Epithelial cell of prostate (primary cell): ENCODE measurements around the gene EHHADH.
"Not testable (repeated sequence)": the region's sequence is repeated elsewhere in the genome, so short reads cannot be mapped to it uniquely, and the experiment has no call there.

Source experiments
- DNase-seq: peaks from one replicate; pipeline ENCODE4 v3.0.0-alpha.2; 2011; ENCODE audit warnings: low read depth, low spot score
- H3K27ac ChIP-seq: fragments of 450-650 bp; 2 replicates; pipeline ENCODE4 v1.5.1; 2017; ENCODE audit warnings: mild to moderate bottlenecking

The EHHADH gene

GRCh38 chr3:185254799-185255198 is 950 bp upstream of the EHHADH start:
- no peak for DNase-seq
- no peak overlapping the region for H3K27ac ChIP-seq

GRCh38 chr3:185253133-185253532 is 716 bp downstream of the EHHADH start:
- H3K27ac ChIP-seq, DNase-seq: not testable (repeated sequence)

GRCh38 chr3:185251272-185251671 is 2.6 kb downstream of the EHHADH start:
- H3K27ac ChIP-seq: no peak overlapping the region
- DNase-seq: no peak

- no peak for DNase-seq
- no peak overlapping the region for H3K27ac ChIP-seq
Observed at GRCh38 chr3:185250653-185251052, 3.2 kb downstream of the EHHADH start.

- DNase-seq: no peak
- no peak overlapping the region for H3K27ac ChIP-seq
Observed at GRCh38 chr3:185250247-185250646, 3.6 kb downstream of the EHHADH start.

GRCh38 chr3:185242642-185243041 is 11.2 kb downstream of the EHHADH start:
- H3K27ac ChIP-seq: no peak overlapping the region
- no peak for DNase-seq

- no peak overlapping the region for H3K27ac ChIP-seq
- no peak for DNase-seq
Observed at GRCh38 chr3:185236969-185237368, 16.9 kb downstream of the EHHADH start.

- no peak for DNase-seq
Observed at GRCh38 chr3:185233328-185233727, 20.5 kb downstream of the EHHADH start.

GRCh38 chr3:185226526-185226925 is 27.3 kb downstream of the EHHADH start:
- DNase-seq, H3K27ac ChIP-seq: not testable (repeated sequence)

More at GRCh38 chr3:185233328-185233727, 20.5 kb downstream of the EHHADH start:
- H3K27ac ChIP-seq: no peak overlapping the region

GRCh38 chr3:185225523-185225922 is 28.3 kb downstream of the EHHADH start:
- DNase-seq: no peak
- no peak overlapping the region for H3K27ac ChIP-seq

GRCh38 chr3:185225080-185225479 is 28.8 kb downstream of the EHHADH start:
- H3K27ac ChIP-seq: no peak overlapping the region
- DNase-seq: no peak

- DNase-seq: no peak
- no peak overlapping the region for H3K27ac ChIP-seq
Observed at GRCh38 chr3:185221203-185221602, 32.6 kb downstream of the EHHADH start.

GRCh38 chr3:185216607-185216958 is 37.3 kb downstream of the EHHADH start:
- no peak overlapping the region for H3K27ac ChIP-seq
- no peak for DNase-seq

- no peak overlapping the region for H3K27ac ChIP-seq
- DNase-seq: no peak
Observed at GRCh38 chr3:185215873-185216606, 37.8 kb downstream of the EHHADH start.

- no peak for DNase-seq
Observed at GRCh38 chr3:185212559-185212958, 41.3 kb downstream of the EHHADH start.

GRCh38 chr3:185212086-185212485 is 41.8 kb downstream of the EHHADH start:
- no peak overlapping the region for H3K27ac ChIP-seq
- no peak for DNase-seq

More at GRCh38 chr3:185212559-185212958, 41.3 kb downstream of the EHHADH start:
- H3K27ac ChIP-seq: no peak overlapping the region

- H3K27ac ChIP-seq: no peak overlapping the region
- no peak for DNase-seq
Observed at GRCh38 chr3:185210621-185211142, 43.2 kb downstream of the EHHADH start.

GRCh38 chr3:185208823-185209222 is 45.0 kb downstream of the EHHADH start:
- DNase-seq: no peak
- H3K27ac ChIP-seq: no peak overlapping the region

GRCh38 chr3:185207931-185208746 is 45.7 kb downstream of the EHHADH start:
- DNase-seq: peak; percentile 46
- no peak overlapping the region for H3K27ac ChIP-seq

- DNase-seq: no peak
- H3K27ac ChIP-seq: no peak overlapping the region
Observed at GRCh38 chr3:185207481-185207880, 46.4 kb downstream of the EHHADH start.

GRCh38 chr3:185205865-185206264 is 48.0 kb downstream of the EHHADH start:
- no peak for DNase-seq
- no peak overlapping the region for H3K27ac ChIP-seq
